UCSD-AML1 (cell line): ENCODE measurements around the gene ZFYVE28.

Source experiments
- DNase-seq: peaks from one replicate; lab custom pipeline; 2025; ENCODE audit not compliant: unreplicated experiment; lab: John Stamatoyannopoulos, UW

Gene ZFYVE28

GRCh38 chr4:2306773-2307410, 111.6 kb downstream of the ZFYVE28 start:
- DNase-seq: no peak

GRCh38 chr4:2305766-2306501, 112.5 kb downstream of the ZFYVE28 start:
- no peak for DNase-seq

- no peak for DNase-seq
Observed at GRCh38 chr4:2304877-2305561, 113.4 kb downstream of the ZFYVE28 start.

- DNase-seq: no peak
Observed at GRCh38 chr4:2304321-2304876, 114.0 kb downstream of the ZFYVE28 start.

GRCh38 chr4:2303686-2304320, 114.6 kb downstream of the ZFYVE28 start:
- no peak for DNase-seq

- DNase-seq: no peak
Observed at GRCh38 chr4:2303121-2303685, 115.2 kb downstream of the ZFYVE28 start.

GRCh38 chr4:2302387-2303119, 115.9 kb downstream of the ZFYVE28 start:
- no peak for DNase-seq

GRCh38 chr4:2301806-2302205, 116.6 kb downstream of the ZFYVE28 start:
- no peak for DNase-seq

GRCh38 chr4:2301225-2301642, 117.2 kb downstream of the ZFYVE28 start:
- DNase-seq: no peak

- DNase-seq: no peak
Observed at GRCh38 chr4:2300431-2301224, 117.8 kb downstream of the ZFYVE28 start.

- no peak for DNase-seq
Observed at GRCh38 chr4:2299794-2300193, 118.7 kb downstream of the ZFYVE28 start.

- no peak for DNase-seq
Observed at GRCh38 chr4:2298532-2298991, 119.9 kb downstream of the ZFYVE28 start.

- DNase-seq: no peak
Observed at GRCh38 chr4:2297606-2298531, 120.6 kb downstream of the ZFYVE28 start.

GRCh38 chr4:2296631-2297601, 121.5 kb downstream of the ZFYVE28 start:
- DNase-seq: no peak

GRCh38 chr4:2295900-2296442, 122.5 kb downstream of the ZFYVE28 start:
- DNase-seq: no peak

- DNase-seq: no peak
Observed at GRCh38 chr4:2295500-2295899, 122.9 kb downstream of the ZFYVE28 start.

GRCh38 chr4:2292646-2293108, 125.8 kb downstream of the ZFYVE28 start:
- DNase-seq: no peak
